Measurements from ENCODE around the gene RPA3.

- TF ChIP-seq EZH2phosphoT487 (IDR thresholded peaks at IDR 0.05): no peak
- TF ChIP-seq, protein P1, sequence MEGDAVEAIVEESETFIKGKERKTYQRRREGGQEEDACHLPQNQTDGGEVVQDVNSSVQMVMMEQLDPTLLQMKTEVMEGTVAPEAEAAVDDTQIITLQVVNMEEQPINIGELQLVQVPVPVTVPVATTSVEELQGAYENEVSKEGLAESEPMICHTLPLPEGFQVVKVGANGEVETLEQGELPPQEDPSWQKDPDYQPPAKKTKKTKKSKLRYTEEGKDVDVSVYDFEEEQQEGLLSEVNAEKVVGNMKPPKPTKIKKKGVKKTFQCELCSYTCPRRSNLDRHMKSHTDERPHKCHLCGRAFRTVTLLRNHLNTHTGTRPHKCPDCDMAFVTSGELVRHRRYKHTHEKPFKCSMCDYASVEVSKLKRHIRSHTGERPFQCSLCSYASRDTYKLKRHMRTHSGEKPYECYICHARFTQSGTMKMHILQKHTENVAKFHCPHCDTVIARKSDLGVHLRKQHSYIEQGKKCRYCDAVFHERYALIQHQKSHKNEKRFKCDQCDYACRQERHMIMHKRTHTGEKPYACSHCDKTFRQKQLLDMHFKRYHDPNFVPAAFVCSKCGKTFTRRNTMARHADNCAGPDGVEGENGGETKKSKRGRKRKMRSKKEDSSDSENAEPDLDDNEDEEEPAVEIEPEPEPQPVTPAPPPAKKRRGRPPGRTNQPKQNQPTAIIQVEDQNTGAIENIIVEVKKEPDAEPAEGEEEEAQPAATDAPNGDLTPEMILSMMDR (IDR thresholded peaks at IDR 0.05): no peak
These were observed 19.0 kb downstream of the RPA3 start for GRCh38 chr7:7699380-7699779.

Measured in neural progenitor cell (in vitro differentiated cells).